Measurements from ENCODE around the gene RANBP3.

The RANBP3 gene

GRCh38 chr19:6002591-6002990, 24.7 kb upstream of the RANBP3 start:
- TF ChIP-seq EZH2 (IDR thresholded peaks at IDR 0.05; ENCODE audit: borderline replicate concordance, low read length) (no peak), CTCF (IDR thresholded peaks at IDR 0.05; ENCODE audit: low read length) (no peak)
- H3K9me2 ChIP-seq (ENCODE audit: low read depth, low read length): no peaks in the 10 kb centered on the region
- H3K27me3 ChIP-seq (ENCODE audit: insufficient read depth, low read length): no peaks in the 10 kb centered on the region; the same call in 1 of the 2 replicates
- no peak overlapping the region for H3K9ac ChIP-seq (ENCODE audit: low read length)
- no peak overlapping the region for H3K4me2 ChIP-seq (ENCODE audit: low read length)
- no peaks in the 10 kb centered on the region; the same call in 1 of the 2 replicates for H3K36me3 ChIP-seq (ENCODE audit: insufficient read depth, low read length)
- H2AFZ ChIP-seq (ENCODE audit: low read length): no peak overlapping the region
- H3K4me3 ChIP-seq (ENCODE audit: low read depth, low read length, poor library complexity, severe bottlenecking): no peak overlapping the region
- H3K27ac ChIP-seq (ENCODE audit: low read depth, low read length, poor library complexity, severe bottlenecking): no peak overlapping the region
- no peaks in the 10 kb centered on the region for H4K20me1 ChIP-seq (ENCODE audit: insufficient read depth, low read length)
- H3F3A ChIP-seq (ENCODE audit: insufficient read depth, low read length): no peaks in the 10 kb centered on the region
- H3K79me2 ChIP-seq (ENCODE audit: insufficient read depth, low read length): no peaks in the 10 kb centered on the region
- H3K4me1 ChIP-seq (ENCODE audit: insufficient read depth, low read length, severe bottlenecking): no peaks in the 10 kb centered on the region
- H3K9me3 ChIP-seq (ENCODE audit: low read length): no peaks in the 10 kb centered on the region

GRCh38 chr19:6000228-6000847, 22.4 kb upstream of the RANBP3 start:
- no peaks in the 10 kb centered on the region for H3K4me1 ChIP-seq (ENCODE audit: insufficient read depth, low read length, severe bottlenecking)
- no peaks in the 10 kb centered on the region for H3K9me3 ChIP-seq (ENCODE audit: low read length)
- no peaks in the 10 kb centered on the region for H3F3A ChIP-seq (ENCODE audit: insufficient read depth, low read length)
- H3K27me3 ChIP-seq (ENCODE audit: insufficient read depth, low read length): no peaks in the 10 kb centered on the region; the same call in 1 of the 2 replicates
- no peaks in the 10 kb centered on the region for H3K79me2 ChIP-seq (ENCODE audit: insufficient read depth, low read length)
- H3K4me2 ChIP-seq (ENCODE audit: low read length): no peak overlapping the region
- H3K4me3 ChIP-seq (ENCODE audit: low read depth, low read length, poor library complexity, severe bottlenecking): no peak overlapping the region
- no peak for TF ChIP-seq CTCF (IDR thresholded peaks at IDR 0.05; ENCODE audit: low read length)
- H3K27ac ChIP-seq (ENCODE audit: low read depth, low read length, poor library complexity, severe bottlenecking): no peak overlapping the region
- no peaks in the 10 kb centered on the region; the same call in 1 of the 2 replicates for H3K36me3 ChIP-seq (ENCODE audit: insufficient read depth, low read length)
- H3K9ac ChIP-seq (ENCODE audit: low read length): no peak overlapping the region
- H3K9me2 ChIP-seq (ENCODE audit: low read depth, low read length): no peaks in the 10 kb centered on the region
- no peak overlapping the region for H2AFZ ChIP-seq (ENCODE audit: low read length)
- no peaks in the 10 kb centered on the region for H4K20me1 ChIP-seq (ENCODE audit: insufficient read depth, low read length)

- Histone ChIP-seq H3F3A (ENCODE audit: insufficient read depth, low read length) (no peaks in the 10 kb centered on the region), H3K27ac (ENCODE audit: low read depth, low read length, poor library complexity, severe bottlenecking) (no peak overlapping the region), H3K4me1 (ENCODE audit: insufficient read depth, low read length, severe bottlenecking) (no peaks in the 10 kb centered on the region), H3K9ac (ENCODE audit: low read length) (no peak overlapping the region), H3K4me3 (ENCODE audit: low read depth, low read length, poor library complexity, severe bottlenecking) (no peak overlapping the region), H3K9me3 (ENCODE audit: low read length) (no peaks in the 10 kb centered on the region), H3K9me2 (ENCODE audit: low read depth, low read length) (no peaks in the 10 kb centered on the region), H3K4me2 (ENCODE audit: low read length) (no peak overlapping the region), H2AFZ (ENCODE audit: low read length) (no peak overlapping the region), H3K27me3 (ENCODE audit: insufficient read depth, low read length) (no peaks in the 10 kb centered on the region; the same call in 1 of the 2 replicates), H3K36me3 (ENCODE audit: insufficient read depth, low read length) (no peaks in the 10 kb centered on the region; the same call in 1 of the 2 replicates), H3K79me2 (ENCODE audit: insufficient read depth, low read length) (no peaks in the 10 kb centered on the region), H4K20me1 (ENCODE audit: insufficient read depth, low read length) (no peaks in the 10 kb centered on the region)
- TF ChIP-seq EZH2 (IDR thresholded peaks at IDR 0.05; ENCODE audit: borderline replicate concordance, low read length) (no peak), CTCF (IDR thresholded peaks at IDR 0.05; ENCODE audit: low read length) (no peak)
Observed at GRCh38 chr19:5999693-6000092, 21.8 kb upstream of the RANBP3 start.
